Measurements from ENCODE around the gene ADAMTS12. TPM values are rescaled to one million over a fixed set of nuclear protein-coding genes. Genes with fewer than 3 reads are reported as not detected.
"Not testable (repeated sequence)": the region's sequence is repeated elsewhere in the genome, so short reads cannot be mapped to it uniquely, and the experiment has no call there.

Gene ADAMTS12
- polyA plus RNA-seq, 1 donor from 2014 or later = 0.07 TPM

GRCh38 chr5:33925278-33925677 is 33.5 kb upstream of the ADAMTS12 start:
- no peaks in the 10 kb centered on the region for H3F3A ChIP-seq (ENCODE audit: insufficient read depth, low read length, poor library complexity, severe bottlenecking)
- no peaks in the 10 kb centered on the region for H3K9me2 ChIP-seq (ENCODE audit: insufficient read depth, low read length)
- H3K9me3 ChIP-seq (ENCODE audit: low read length) = no peaks in the 10 kb centered on the region
- no peaks in the 10 kb centered on the region for H3K36me3 ChIP-seq (ENCODE audit: insufficient read depth, low read length)
- H3K4me2 ChIP-seq (ENCODE audit: low read length) = no peak overlapping the region
- no peak overlapping the region for H3K4me3 ChIP-seq (ENCODE audit: low read length)
- H2AFZ ChIP-seq (ENCODE audit: low read depth, low read length) = no peak overlapping the region
- no peaks in the 10 kb centered on the region for H4K20me1 ChIP-seq (ENCODE audit: insufficient read depth)
- no peak overlapping the region for H3K9ac ChIP-seq (ENCODE audit: low read length)
- H3K27me3 ChIP-seq (ENCODE audit: insufficient read depth, low read depth, low read length) = no peaks in the 10 kb centered on the region
- TF ChIP-seq EP300 (conservative IDR thresholded peaks at IDR 0.05; ENCODE audit: poor library complexity, severe bottlenecking) = no peak
- TF ChIP-seq SMC3 (conservative IDR thresholded peaks at IDR 0.05; ENCODE audit: poor library complexity) = no peak
- TF ChIP-seq MXI1 (conservative IDR thresholded peaks at IDR 0.05; ENCODE audit: poor library complexity, severe bottlenecking) = no peak
- no peak for TF ChIP-seq REST (IDR thresholded peaks at IDR 0.05; ENCODE audit: borderline replicate concordance)
- TF ChIP-seq EZH2 (IDR thresholded peaks at IDR 0.05; ENCODE audit: borderline replicate concordance, insufficient read depth, low read length, poor library complexity, severe bottlenecking) = no peak
- no peak for TF ChIP-seq POLR2AphosphoS5 (IDR thresholded peaks at IDR 0.05)
- no peak for TF ChIP-seq CTCF (IDR thresholded peaks at IDR 0.05; ENCODE audit: poor library complexity, severe bottlenecking)
- no peak for TF ChIP-seq RAD21 (conservative IDR thresholded peaks at IDR 0.05)
- no peak for TF ChIP-seq TAF1 (IDR thresholded peaks at IDR 0.05; ENCODE audit: low read depth)
- no peak overlapping the region for H3K27ac ChIP-seq (ENCODE audit: low read length)
- no peaks in the 10 kb centered on the region for H3K79me2 ChIP-seq (replicated peaks; ENCODE audit: insufficient read depth, low read length)

GRCh38 chr5:33921002-33921401 is 29.2 kb upstream of the ADAMTS12 start:
- no peak overlapping the region for H3K4me3 ChIP-seq (ENCODE audit: low read length)
- no peak overlapping the region for H3K9ac ChIP-seq (ENCODE audit: low read length)
- no peaks in the 10 kb centered on the region for H3K9me3 ChIP-seq (ENCODE audit: low read length)
- TF ChIP-seq RAD21 (conservative IDR thresholded peaks at IDR 0.05) (no peak), TAF1 (IDR thresholded peaks at IDR 0.05; ENCODE audit: low read depth) (no peak), SMC3 (conservative IDR thresholded peaks at IDR 0.05; ENCODE audit: poor library complexity) (no peak), REST (IDR thresholded peaks at IDR 0.05; ENCODE audit: borderline replicate concordance) (no peak), CTCF (IDR thresholded peaks at IDR 0.05; ENCODE audit: poor library complexity, severe bottlenecking) (no peak), EZH2 (IDR thresholded peaks at IDR 0.05; ENCODE audit: borderline replicate concordance, insufficient read depth, low read length, poor library complexity, severe bottlenecking) (no peak), POLR2AphosphoS5 (IDR thresholded peaks at IDR 0.05) (no peak), MXI1 (conservative IDR thresholded peaks at IDR 0.05; ENCODE audit: poor library complexity, severe bottlenecking) (no peak), EP300 (conservative IDR thresholded peaks at IDR 0.05; ENCODE audit: poor library complexity, severe bottlenecking) (no peak)
- no peaks in the 10 kb centered on the region for H3F3A ChIP-seq (ENCODE audit: insufficient read depth, low read length, poor library complexity, severe bottlenecking)
- no peaks in the 10 kb centered on the region for H3K9me2 ChIP-seq (ENCODE audit: insufficient read depth, low read length)
- no peak overlapping the region for H3K4me2 ChIP-seq (ENCODE audit: low read length)
- no peaks in the 10 kb centered on the region for H3K79me2 ChIP-seq (replicated peaks; ENCODE audit: insufficient read depth, low read length)
- H3K36me3 ChIP-seq (ENCODE audit: insufficient read depth, low read length) = no peaks in the 10 kb centered on the region
- H3K27me3 ChIP-seq (ENCODE audit: insufficient read depth, low read depth, low read length) = no peaks in the 10 kb centered on the region
- no peak overlapping the region for H3K27ac ChIP-seq (ENCODE audit: low read length)
- no peak overlapping the region for H2AFZ ChIP-seq (ENCODE audit: low read depth, low read length)
- H4K20me1 ChIP-seq (ENCODE audit: insufficient read depth) = no peaks in the 10 kb centered on the region

- not testable (repeated sequence) for H2AFZ ChIP-seq (ENCODE audit: low read depth, low read length); H4K20me1 ChIP-seq (ENCODE audit: insufficient read depth); H3K79me2 ChIP-seq (replicated peaks; ENCODE audit: insufficient read depth, low read length); H3K9me2 ChIP-seq (ENCODE audit: insufficient read depth, low read length); H3K4me2 ChIP-seq (ENCODE audit: low read length); H3K27me3 ChIP-seq (ENCODE audit: insufficient read depth, low read depth, low read length); H3F3A ChIP-seq (ENCODE audit: insufficient read depth, low read length, poor library complexity, severe bottlenecking); H3K9me3 ChIP-seq (ENCODE audit: low read length); H3K4me3 ChIP-seq (ENCODE audit: low read length); H3K36me3 ChIP-seq (ENCODE audit: insufficient read depth, low read length); H3K27ac ChIP-seq (ENCODE audit: low read length); H3K9ac ChIP-seq (ENCODE audit: low read length)
Measured at GRCh38 chr5:33914844-33915243, 23.1 kb upstream of the ADAMTS12 start.

Measured in neural cell (in vitro differentiated cells).